ENCODE data around the gene TCP11L2. TPM values are rescaled to one million over a fixed set of nuclear protein-coding genes. Genes with fewer than 3 reads are reported as not detected.

TCP11L2 gene
- total and polyA plus RNA-seq, 2 of the 4 experiments (the other 2 are of a cell fraction): 7.3 to 32.8 TPM

- WGBS, 2 experiments (ENCODE audit: extremely low coverage in 2 of 2, insufficient read length in 1 of 2): no CpG with 5 or more reads among the region's 1 CpG
- Histone ChIP-seq H4K91ac (ENCODE audit: insufficient read depth, low read depth, low read length) (peak overlapping the region; percentile 37; the same call in 1 of the 2 replicates), H3K14ac (replicated peaks; ENCODE audit: low read depth, low read length) (0 out of 2 replicates have a peak overlapping the region, but pooled peaks have one; percentile 35), H2AK9ac (replicated peaks; ENCODE audit: low read depth, low read length, poor library complexity) (no peak overlapping the region), H3K79me1 (ENCODE audit: low read depth in 1 of 2, low read length in 2 of 2) (no peaks in the 10 kb centered on the region), H3K23ac (ENCODE audit: low read depth, low read length) (no peak overlapping the region), H2BK20ac (ENCODE audit: low read depth, low read length) (peak overlapping the region; percentile 88), H4K5ac (ENCODE audit: low read depth, low read length) (no peak overlapping the region), H3K4me2 (ENCODE audit: low read depth, low read length) (no peak overlapping the region), H3K4me1 (ENCODE audit: control insufficient read depth, insufficient read depth, low read length) (peaks cover 8% of the 10 kb centered on the region), H3K36me3 (ENCODE audit: control insufficient read depth, insufficient read depth, low read length) (no peaks in the 10 kb centered on the region), H3K27me3 (ENCODE audit: control insufficient read depth, insufficient read depth, low read length) (no peaks in the 10 kb centered on the region), H2BK5ac (ENCODE audit: low read depth, low read length, poor library complexity, severe bottlenecking) (no peak overlapping the region), H3K18ac (ENCODE audit: low read depth, low read length) (no peak overlapping the region), H4K20me1 (ENCODE audit: insufficient read depth, low read length) (no peaks in the 10 kb centered on the region), H4K8ac (ENCODE audit: low read depth in 2 of 2, low read length in 2 of 2) (no peak overlapping the region; a peak in 1 of 4 replicates), H2AFZ (replicated peaks; ENCODE audit: low read length, poor library complexity) (no peak overlapping the region), H2BK15ac (ENCODE audit: low read depth, low read length) (peak overlapping the region; percentile 1; the same call in 1 of the 3 replicates), H3K9ac (ENCODE audit: low read depth, low read length) (no peak overlapping the region), H3K56ac (ENCODE audit: extremely low read depth, insufficient read depth, low read length) (no peak overlapping the region; the same call in 1 of the 2 replicates), H2AK5ac (ENCODE audit: low read depth, low read length) (0 out of 2 replicates have a peak overlapping the region, but pooled peaks have one; percentile 89), H3K4ac (ENCODE audit: low read depth, low read length) (peak overlapping the region; percentile 62), H3K9me1 (ENCODE audit: insufficient read depth, low read length) (peaks cover 11% of the 10 kb centered on the region), H3K27ac (ENCODE audit: insufficient read depth, low read length) (no peak overlapping the region), H2BK120ac (ENCODE audit: low read depth, low read length) (peak overlapping the region; percentile 88), H3K4me3 (ENCODE audit: insufficient read depth, low read depth, low read length) (no peak overlapping the region), H3K9me3 (ENCODE audit: control insufficient read depth, insufficient read depth, low read length) (no peaks in the 10 kb centered on the region)
- DNase-seq: no peak
- in situ Hi-C loops (cut with MboI; ENCODE audit: low sequenced_read_pairs): loop anchor here (5.0 kb wide), 1 partner anchor 35 kb away; no protein-coding TSS in a partner anchor
- TF ChIP-seq, protein P1, sequence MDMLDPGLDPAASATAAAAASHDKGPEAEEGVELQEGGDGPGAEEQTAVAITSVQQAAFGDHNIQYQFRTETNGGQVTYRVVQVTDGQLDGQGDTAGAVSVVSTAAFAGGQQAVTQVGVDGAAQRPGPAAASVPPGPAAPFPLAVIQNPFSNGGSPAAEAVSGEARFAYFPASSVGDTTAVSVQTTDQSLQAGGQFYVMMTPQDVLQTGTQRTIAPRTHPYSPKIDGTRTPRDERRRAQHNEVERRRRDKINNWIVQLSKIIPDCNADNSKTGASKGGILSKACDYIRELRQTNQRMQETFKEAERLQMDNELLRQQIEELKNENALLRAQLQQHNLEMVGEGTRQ (IDR thresholded peaks at IDR 0.05; ENCODE audit: low read depth, low read length): no peak
- TF ChIP-seq ELK1 (IDR thresholded peaks at IDR 0.05; ENCODE audit: borderline replicate concordance, low read depth, low read length) (no peak), RFX5 (IDR thresholded peaks at IDR 0.05; ENCODE audit: low read depth, low read length) (no peak), RAD21 (IDR thresholded peaks at IDR 0.05; ENCODE audit: low read length) (no peak), SMC3 (IDR thresholded peaks at IDR 0.05; ENCODE audit: low read depth, low read length) (no peak), MXI1 (IDR thresholded peaks at IDR 0.05; ENCODE audit: borderline replicate concordance, low read depth, low read length) (no peak), POLR2A (IDR thresholded peaks at IDR 0.05; ENCODE audit: low read depth, low read length) (no peak)
- TF ChIP-seq, protein P2, sequence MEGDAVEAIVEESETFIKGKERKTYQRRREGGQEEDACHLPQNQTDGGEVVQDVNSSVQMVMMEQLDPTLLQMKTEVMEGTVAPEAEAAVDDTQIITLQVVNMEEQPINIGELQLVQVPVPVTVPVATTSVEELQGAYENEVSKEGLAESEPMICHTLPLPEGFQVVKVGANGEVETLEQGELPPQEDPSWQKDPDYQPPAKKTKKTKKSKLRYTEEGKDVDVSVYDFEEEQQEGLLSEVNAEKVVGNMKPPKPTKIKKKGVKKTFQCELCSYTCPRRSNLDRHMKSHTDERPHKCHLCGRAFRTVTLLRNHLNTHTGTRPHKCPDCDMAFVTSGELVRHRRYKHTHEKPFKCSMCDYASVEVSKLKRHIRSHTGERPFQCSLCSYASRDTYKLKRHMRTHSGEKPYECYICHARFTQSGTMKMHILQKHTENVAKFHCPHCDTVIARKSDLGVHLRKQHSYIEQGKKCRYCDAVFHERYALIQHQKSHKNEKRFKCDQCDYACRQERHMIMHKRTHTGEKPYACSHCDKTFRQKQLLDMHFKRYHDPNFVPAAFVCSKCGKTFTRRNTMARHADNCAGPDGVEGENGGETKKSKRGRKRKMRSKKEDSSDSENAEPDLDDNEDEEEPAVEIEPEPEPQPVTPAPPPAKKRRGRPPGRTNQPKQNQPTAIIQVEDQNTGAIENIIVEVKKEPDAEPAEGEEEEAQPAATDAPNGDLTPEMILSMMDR (conservative IDR thresholded peaks at IDR 0.05; ENCODE audit: low read depth, low read length): no peak
- dilution Hi-C loops (cut with HindIII; ENCODE audit: low sequenced_read_pairs, unreplicated experiment): no loop called here
- POLR2A ChIA-PET (ENCODE audit: unreplicated experiment): no interaction called here
- intact Hi-C loops (cut with micrococcal nuclease): loop anchor here (5.0 kb wide), 1 partner anchor 40 kb away; the partner anchor contains the start of gene CKAP4
- ATAC-seq (ENCODE audit: low read depth): no peak
- no TSS peak for BruUV-seq (replicated peaks)
- CTCF ChIA-PET: no interaction called here
Observed at GRCh38 chr12:106287364-106287763, 15.2 kb upstream of the TCP11L2 start.

All from IMR-90 (cell line).